HG03571 (cell line): ENCODE data around the gene TNFSF12.
A peak's percentile ranks its signal among the peaks of the same experiment; 100 is the strongest.
"Not testable (repeated sequence)": the region's sequence is repeated elsewhere in the genome, so short reads cannot be mapped to it uniquely, and the experiment has no call there.

Experiments
- ATAC-seq: cut with Tn5 transposase; IDR thresholded peaks from one replicate; pipeline ENCODE4 v1.9.1; 2021; ENCODE audit not compliant: unreplicated experiment

Gene TNFSF12

DNA sequence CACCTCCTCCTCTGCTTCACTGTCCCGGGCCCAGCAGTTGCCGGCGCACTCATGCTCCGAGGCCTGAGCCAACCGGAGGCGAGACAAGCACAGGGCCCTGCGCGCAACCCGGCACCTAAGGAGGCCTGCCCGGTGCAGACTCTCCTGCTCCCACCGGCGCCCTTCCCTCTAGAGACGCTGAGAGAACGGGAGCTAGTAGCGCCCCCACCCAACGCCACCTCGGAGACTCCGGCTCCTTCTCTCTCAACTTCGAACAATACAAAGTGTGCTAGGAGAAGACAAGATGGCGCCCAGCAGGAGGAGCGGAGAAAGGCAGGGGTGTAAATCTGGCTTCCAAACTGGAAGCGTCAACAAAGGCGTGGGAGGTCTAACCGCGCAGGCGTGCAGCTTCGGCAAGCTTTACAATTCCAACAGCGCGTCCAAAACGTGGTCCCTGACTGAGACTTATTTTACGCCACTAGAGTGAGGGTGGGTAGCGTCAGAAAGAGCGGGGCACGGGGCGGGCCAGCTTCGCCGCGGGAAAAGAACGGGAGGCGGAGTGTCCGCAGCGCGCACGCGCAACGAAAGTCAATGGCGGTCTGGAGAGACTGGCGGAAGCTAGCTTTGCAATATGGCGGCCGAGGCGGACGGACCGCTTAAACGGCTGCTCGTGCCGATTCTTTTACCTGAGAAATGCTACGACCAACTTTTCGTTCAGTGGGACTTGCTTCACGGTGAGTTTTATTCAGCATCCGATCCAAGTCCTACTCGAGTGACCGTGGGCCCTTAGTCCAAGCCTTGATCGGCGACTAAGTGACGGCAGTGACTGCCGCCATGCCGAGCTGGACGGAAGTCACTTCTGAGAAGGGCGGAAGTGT is 34.6 kb downstream of the TNFSF12 start, which contains the start of gene MPDU1:
MPDU1 (plus strand) TSS at position 600 of the 857 bp plus-strand sequence; CDS start at position 611, 11 bp downstream.
- ATAC-seq: peak; percentile 48

DNA sequence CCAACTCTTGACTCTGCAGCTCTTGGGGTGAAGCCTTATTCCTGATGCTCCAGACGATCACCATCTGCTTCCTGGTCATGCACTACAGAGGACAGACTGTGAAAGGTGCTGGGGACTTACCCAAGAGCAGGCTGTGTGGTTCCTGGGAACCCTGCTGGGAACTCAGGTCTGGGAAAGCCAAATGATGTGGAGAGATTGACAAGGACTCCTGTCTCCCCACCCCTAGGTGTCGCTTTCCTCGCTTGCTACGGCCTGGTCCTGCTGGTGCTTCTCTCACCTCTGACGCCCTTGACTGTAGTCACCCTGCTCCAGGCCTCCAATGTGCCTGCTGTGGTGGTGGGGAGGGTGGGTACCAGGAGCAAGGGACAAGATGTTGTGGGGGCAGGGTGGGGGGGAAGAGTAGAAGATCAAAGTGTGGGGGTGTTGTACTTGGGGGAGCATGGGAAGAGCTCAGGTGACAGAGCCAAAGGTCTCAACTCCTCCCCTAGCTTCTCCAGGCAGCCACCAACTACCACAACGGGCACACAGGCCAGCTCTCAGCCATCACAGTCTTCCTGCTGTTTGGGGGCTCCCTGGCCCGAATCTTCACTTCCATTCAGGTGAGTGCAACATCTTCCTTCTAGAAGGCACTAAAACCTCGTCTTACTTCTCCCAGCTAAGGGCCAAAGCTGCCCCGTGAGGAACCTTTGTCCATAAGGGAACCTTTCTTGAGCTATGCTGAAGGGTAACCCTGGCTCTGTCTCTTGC is 38.0 kb downstream of the TNFSF12 start:
- ATAC-seq: no peak

DNA sequence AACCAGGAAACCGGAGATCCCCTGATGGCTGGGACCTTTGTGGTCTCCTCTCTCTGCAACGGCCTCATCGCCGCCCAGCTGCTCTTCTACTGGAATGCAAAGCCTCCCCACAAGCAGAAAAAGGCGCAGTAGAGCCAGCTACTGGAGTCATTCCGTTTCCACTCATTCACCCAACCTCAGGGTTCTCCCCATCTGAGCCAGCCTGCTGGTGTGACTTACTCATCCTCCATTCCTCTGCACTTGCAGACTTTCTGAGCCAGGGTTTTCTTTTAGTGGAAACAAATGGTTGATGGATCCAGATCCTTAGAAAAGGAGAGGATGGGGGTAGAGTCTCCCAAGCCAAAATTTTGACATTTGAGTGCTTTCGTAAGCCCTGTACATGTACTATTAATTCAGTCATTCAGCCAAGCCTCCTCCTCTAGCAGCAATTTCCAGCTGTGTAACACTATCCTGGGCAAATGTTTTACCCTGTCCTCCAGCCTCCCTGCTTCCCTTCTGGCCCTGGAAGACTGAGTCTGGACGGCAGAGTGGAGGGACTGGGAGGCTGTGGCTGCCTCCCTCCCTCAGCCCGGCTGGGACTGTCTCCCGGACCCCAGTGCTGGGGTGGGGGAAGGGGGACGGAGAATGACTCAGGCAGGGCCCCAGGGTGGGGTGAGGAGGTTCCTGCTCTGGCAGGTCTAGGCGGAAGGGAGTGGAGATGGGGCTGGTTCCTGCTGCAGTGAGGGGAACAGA is 38.7 kb downstream of the TNFSF12 start:
- ATAC-seq: no peak

DNA sequence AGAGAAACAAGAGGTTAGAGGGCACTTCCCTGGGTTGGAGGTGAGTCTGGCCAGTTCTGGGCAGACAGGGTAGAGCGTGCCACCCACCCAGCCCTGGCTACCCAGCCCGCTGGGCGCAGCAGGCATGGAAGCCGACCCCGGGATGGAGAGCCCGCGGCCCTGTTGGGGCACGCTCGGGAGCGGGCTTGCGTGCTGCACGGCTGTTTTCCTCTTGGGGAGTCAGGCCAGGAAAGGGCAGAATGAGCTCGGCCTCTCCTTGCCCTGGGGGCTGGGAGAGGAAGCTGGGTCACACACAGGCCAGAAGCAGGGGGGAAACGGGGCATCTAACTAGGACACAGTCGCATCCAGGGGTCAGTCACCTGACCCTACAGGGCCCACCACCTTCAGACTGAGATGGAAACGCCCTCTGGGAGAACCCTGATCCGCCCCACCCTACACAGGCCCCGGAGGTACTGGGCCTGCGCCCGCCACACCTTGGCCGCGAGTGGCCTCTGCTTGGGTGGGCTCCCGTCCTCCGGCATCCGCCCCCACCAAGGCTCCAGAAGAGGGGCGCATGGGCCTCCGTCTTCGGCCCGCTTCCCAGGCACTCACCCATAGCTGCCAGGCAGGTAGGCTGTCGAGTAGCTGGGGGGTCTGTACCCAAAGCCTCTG is 39.8 kb downstream of the TNFSF12 start:
- ATAC-seq: no peak

DNA sequence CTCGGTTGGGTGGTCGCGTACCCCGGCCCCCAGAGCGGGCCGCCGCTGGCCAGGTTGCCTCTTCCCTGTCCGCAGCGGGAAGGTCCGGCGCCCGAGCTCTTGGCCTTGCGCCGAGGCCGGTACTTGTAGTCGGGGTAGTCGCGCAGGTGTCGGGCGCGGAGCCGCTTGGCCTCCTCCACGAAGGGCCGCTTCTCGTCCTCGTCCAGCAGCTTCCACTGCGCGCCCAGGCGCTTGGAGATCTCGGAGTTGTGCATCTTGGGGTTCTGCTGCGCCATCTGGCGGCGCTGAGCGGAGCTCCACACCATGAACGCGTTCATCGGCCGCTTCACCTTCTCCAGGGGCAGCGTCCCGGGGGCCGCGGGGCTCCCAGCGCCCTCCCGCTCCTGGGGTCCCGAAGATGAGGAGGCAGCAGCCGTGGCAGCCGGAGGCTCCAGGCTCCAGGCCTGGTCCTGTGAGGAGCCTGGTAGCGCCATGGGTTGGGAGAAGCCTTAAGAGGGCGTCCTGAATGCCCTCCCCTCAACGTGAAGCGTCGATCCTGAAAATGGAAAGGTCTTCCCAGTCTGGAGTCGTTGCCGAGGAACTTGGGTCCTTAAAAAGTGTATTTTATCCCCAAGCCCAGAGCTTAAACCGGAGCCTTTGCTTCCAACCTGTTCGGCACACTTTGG is 40.5 kb downstream of the TNFSF12 start:
- no peak for ATAC-seq

DNA sequence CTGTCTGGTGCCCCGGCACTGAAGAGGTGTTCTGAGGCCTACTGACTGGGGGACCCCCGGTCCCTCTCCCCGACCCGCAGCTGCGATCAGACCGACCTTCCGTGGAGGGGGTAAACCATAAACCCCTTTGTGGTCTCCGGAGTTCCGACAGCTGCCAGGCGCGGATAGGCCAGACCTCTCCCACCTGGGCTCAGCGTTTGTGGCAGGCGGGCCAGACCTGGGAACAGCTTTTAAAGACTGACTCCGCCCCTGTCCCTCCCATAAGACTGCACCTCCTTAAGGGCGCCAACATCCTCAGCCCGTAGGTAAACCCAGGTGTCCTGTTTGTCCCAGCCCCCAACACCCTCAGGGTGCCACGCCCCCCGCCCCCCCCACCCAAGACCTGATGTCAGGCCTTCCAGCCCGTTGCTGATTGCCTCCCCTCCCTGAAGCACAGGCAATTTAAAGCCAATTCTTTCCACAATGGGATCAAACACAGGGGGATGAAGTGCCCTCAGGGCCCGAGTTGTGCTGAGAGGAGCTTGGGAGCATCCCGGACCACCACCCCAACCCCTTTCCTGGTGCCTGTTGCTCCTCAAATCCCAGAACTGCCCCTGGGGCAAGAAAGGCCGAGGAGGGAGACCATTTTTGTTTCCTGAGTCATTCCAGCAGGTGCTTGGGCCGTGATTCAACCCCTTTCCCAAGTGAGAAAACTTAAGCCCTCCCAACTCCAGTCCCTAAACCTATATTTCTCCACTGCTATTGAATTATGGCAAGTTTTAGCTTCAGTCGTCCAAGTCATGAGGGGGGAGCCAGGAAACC is 41.2 kb downstream of the TNFSF12 start, which contains the start of gene SOX15:
SOX15 (minus strand) TSS at position 204 of the 801 bp plus-strand sequence. CDS start 418 bp downstream, outside the sequence.
- ATAC-seq: no peak

DNA sequence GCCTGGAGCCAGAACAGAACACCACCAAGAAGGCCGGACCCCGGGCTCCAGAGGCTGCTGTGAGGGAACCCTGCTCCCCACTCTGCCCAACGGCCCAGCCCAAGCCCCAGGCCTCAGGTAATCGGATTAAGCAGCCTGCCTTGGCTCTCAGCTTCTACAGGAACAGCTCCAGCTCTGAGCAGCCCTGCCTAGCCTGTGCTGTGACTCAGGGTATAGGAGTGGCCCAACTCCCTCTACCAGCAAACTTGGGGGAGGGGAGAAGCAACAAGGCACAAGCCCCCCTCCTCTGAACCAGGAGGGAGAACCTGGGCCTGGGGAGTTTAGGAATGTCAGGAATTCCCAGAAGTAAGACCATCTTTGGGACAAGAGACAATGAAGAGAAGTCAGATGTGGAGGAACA is 41.9 kb downstream of the TNFSF12 start:
- no peak for ATAC-seq

DNA sequence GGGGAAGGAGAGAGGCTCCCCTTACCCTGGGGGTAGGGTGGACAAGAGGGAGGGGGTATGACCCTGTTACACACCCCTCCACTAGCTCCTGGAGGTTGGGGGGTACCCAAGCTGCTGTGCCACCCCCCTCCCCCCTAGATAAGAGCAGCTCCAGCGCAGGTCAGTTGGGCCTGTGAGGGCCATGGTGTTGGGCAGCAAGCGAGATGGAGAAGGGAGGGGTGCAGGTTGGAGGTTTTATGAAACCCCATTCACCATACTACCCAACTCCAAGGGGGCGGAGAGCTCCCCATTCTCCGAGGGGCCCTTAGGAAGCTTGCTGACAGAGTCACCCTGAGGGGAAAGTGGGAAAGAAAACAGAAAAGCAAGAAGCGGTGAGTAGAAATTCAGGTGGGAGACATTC is 42.7 kb downstream of the TNFSF12 start:
- no peak for ATAC-seq

DNA sequence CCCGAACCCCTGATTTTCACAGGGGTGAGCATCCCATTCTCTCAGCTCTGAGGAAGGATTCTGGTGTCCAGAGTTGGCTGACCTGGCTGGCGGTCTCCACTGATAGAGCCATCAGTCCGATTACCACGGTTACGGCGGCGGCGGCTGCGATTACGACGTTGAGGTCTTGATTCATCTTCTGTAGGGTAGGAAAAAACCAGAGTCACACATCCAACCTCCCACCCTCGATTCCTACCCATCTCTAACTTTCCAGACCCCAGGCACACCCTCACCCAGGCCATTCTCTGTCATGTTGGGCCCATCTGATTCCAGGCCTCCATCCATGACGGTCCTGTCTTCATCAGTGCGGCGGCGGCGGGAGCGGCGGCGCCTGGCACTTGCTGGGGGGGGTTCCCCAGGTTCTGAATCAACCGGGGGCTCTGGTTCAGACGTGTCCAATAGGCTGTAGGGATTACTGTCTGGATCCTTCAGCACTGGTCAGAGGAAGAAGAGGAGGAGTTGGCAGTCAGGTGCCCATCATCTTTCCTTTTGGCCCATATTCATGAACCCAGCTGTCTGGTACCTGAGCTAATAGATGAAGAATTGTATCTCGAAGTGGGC is 43.7 kb downstream of the TNFSF12 start:
- ATAC-seq: no peak

DNA sequence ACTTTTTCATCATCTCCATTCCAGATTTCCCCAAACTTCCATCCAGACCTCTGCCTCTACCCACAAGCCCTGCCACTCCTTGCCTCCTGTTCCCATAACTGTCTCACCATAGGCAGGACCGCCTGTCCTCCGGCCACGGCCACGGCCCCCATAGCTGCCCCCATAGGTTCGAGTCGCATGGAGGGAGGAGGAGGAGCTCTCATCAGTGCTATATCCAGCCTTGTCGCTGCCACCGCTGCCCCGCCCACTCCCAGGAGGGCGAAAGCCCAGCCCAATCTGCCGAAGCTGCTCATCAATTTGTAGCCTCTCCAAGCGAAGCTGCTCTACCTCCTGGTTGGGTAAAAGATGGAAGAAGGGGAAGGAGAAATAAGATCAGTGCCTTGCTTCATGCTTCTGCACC is 44.4 kb downstream of the TNFSF12 start:
- no peak for ATAC-seq

DNA sequence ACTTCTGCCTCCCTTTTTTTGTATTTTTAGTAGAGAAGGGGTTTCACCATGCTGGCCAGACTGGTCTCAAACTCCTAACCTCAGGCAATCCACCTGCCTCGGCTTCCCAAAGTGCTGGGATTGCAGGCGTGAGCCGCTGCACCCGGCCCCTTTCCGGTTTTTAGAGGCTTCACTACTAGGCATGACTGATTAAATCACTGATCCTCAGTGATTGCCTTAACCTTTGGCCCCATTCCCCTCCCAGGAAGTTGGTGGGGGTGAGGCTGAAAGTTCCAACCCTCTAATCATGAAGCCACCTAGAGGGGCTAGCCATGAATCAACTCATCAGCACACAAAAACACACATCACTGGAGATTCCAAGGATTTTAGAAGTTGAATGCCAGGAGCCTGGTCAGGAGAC is 48.7 kb downstream of the TNFSF12 start:
- ATAC-seq: not testable (repeated sequence)

DNA sequence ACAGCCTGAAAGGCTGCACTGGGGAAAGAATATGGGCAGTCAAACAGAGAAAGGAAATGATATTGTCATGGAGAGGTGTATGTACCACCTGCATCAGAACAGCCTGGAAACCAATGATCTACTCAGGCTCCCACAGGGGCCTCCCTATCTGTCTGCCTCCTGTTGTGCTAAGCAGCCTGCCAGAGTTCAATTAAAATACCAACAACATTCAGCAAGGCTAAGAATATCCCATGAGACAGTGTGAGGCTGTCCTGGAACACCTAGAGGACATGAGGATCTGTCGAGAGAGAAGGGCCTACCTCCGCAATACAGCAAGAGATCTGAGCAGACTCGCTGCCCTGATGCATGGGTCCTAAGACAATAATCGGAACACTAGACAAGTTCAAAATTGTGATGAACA is 57.4 kb downstream of the TNFSF12 start:
- no peak for ATAC-seq
